ENCODE data around the gene BCL6.

- TF ChIP-seq, protein P1, sequence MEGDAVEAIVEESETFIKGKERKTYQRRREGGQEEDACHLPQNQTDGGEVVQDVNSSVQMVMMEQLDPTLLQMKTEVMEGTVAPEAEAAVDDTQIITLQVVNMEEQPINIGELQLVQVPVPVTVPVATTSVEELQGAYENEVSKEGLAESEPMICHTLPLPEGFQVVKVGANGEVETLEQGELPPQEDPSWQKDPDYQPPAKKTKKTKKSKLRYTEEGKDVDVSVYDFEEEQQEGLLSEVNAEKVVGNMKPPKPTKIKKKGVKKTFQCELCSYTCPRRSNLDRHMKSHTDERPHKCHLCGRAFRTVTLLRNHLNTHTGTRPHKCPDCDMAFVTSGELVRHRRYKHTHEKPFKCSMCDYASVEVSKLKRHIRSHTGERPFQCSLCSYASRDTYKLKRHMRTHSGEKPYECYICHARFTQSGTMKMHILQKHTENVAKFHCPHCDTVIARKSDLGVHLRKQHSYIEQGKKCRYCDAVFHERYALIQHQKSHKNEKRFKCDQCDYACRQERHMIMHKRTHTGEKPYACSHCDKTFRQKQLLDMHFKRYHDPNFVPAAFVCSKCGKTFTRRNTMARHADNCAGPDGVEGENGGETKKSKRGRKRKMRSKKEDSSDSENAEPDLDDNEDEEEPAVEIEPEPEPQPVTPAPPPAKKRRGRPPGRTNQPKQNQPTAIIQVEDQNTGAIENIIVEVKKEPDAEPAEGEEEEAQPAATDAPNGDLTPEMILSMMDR (IDR thresholded peaks at IDR 0.05; ENCODE audit: low read depth, low read length, missing input control): no peak
- TF ChIP-seq RAD21 (IDR thresholded peaks at IDR 0.05) (no peak), SP1 (IDR thresholded peaks at IDR 0.05) (no peak), MAX (IDR thresholded peaks at IDR 0.05) (no peak), GABPA (IDR thresholded peaks at IDR 0.05 in 1 of 2, conservative IDR thresholded peaks at IDR 0.05 in 1 of 2) (no peak), HNF4G (IDR thresholded peaks at IDR 0.05) (no peak), JUND (IDR thresholded peaks at IDR 0.05) (no peak), EGR1 (IDR thresholded peaks at IDR 0.05; ENCODE audit: low read depth in 2 of 2) (no peak), YY1 (IDR thresholded peaks at IDR 0.05) (no peak)
- TF ChIP-seq, protein P2, sequence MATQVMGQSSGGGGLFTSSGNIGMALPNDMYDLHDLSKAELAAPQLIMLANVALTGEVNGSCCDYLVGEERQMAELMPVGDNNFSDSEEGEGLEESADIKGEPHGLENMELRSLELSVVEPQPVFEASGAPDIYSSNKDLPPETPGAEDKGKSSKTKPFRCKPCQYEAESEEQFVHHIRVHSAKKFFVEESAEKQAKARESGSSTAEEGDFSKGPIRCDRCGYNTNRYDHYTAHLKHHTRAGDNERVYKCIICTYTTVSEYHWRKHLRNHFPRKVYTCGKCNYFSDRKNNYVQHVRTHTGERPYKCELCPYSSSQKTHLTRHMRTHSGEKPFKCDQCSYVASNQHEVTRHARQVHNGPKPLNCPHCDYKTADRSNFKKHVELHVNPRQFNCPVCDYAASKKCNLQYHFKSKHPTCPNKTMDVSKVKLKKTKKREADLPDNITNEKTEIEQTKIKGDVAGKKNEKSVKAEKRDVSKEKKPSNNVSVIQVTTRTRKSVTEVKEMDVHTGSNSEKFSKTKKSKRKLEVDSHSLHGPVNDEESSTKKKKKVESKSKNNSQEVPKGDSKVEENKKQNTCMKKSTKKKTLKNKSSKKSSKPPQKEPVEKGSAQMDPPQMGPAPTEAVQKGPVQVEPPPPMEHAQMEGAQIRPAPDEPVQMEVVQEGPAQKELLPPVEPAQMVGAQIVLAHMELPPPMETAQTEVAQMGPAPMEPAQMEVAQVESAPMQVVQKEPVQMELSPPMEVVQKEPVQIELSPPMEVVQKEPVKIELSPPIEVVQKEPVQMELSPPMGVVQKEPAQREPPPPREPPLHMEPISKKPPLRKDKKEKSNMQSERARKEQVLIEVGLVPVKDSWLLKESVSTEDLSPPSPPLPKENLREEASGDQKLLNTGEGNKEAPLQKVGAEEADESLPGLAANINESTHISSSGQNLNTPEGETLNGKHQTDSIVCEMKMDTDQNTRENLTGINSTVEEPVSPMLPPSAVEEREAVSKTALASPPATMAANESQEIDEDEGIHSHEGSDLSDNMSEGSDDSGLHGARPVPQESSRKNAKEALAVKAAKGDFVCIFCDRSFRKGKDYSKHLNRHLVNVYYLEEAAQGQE (IDR thresholded peaks at IDR 0.05): no peak
- TF ChIP-seq, protein P3, sequence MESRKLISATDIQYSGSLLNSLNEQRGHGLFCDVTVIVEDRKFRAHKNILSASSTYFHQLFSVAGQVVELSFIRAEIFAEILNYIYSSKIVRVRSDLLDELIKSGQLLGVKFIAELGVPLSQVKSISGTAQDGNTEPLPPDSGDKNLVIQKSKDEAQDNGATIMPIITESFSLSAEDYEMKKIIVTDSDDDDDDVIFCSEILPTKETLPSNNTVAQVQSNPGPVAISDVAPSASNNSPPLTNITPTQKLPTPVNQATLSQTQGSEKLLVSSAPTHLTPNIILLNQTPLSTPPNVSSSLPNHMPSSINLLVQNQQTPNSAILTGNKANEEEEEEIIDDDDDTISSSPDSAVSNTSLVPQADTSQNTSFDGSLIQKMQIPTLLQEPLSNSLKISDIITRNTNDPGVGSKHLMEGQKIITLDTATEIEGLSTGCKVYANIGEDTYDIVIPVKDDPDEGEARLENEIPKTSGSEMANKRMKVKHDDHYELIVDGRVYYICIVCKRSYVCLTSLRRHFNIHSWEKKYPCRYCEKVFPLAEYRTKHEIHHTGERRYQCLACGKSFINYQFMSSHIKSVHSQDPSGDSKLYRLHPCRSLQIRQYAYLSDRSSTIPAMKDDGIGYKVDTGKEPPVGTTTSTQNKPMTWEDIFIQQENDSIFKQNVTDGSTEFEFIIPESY (IDR thresholded peaks at IDR 0.05): no peak
- TF ChIP-seq, protein P4, sequence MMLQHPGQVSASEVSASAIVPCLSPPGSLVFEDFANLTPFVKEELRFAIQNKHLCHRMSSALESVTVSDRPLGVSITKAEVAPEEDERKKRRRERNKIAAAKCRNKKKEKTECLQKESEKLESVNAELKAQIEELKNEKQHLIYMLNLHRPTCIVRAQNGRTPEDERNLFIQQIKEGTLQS (IDR thresholded peaks at IDR 0.05): no peak
These were observed 25.0 kb downstream of the BCL6 start for GRCh38 chr3:187720337-187720670.

Measured in liver (tissue), 3 donors.